Sigmoid colon (tissue), 4 donors: ENCODE data around the gene DEGS2.

Experiments used
- CTCF ChIP-seq, 4 experiments: fragments of 450-650 bp in 3 of 4; fragments of 200-600 bp in 1 of 4; IDR thresholded peaks; one replicate each; pipeline ENCODE4 v1.5.1; 2016 to 2019; ENCODE audit warnings: antibody characterized with exemption in 4 of 4, mild to moderate bottlenecking in 3 of 4, moderate library complexity in 2 of 4
- EP300 ChIP-seq, 4 donors: sonication (generic); formaldehyde crosslinking; IDR thresholded peaks; one replicate each; pipeline ENCODE4 v1.6.1; 2017; ENCODE audit warnings: antibody characterized with exemption in 4 of 4

- TF ChIP-seq EP300 (IDR thresholded peaks at IDR 0.05), result no peak
- no peak for TF ChIP-seq CTCF (IDR thresholded peaks at IDR 0.05)
Measured at GRCh38 chr14:100132903-100133510, 26.4 kb downstream of the DEGS2 start.
